PC-9 (cell line): ENCODE results near the gene PLAGL1. TPM values are rescaled to one million over a fixed set of nuclear protein-coding genes. Genes with fewer than 3 reads are reported as not detected.

ENCODE experiments used
- BruUV-seq: library from RNA; stranded (reverse); fragments of 400-500 nt; replicated peaks from 2 replicates; lab custom pipeline; 2021; lab: Mats Ljungman, UMichigan
- CTCF ChIA-PET: fragments of 300-600 bp; sonication (Branson Sonifier 250); formaldehyde crosslinking; loops from one replicate; lab custom pipeline; 2022; ENCODE audit warnings: antibody characterized with exemption; lab: Charles Lee
- POLR2A ChIA-PET: fragments of 300-600 bp; sonication (Branson Sonifier 250); formaldehyde crosslinking; loops from one replicate; lab custom pipeline; 2022; ENCODE audit warnings: antibody characterized with exemption; ENCODE audit not compliant: unreplicated experiment; lab: Charles Lee
- DNase-seq, 2 experiments: peaks; one replicate each; pipeline versions ENCODE4 v3.0.0 to v3.0.0-alpha.2; 2015 to 2022; ENCODE audit warnings: mixed read lengths in 1 of 2
- H2AFZ ChIP-seq: fragments of 200-600 bp; sonication (generic); 2 replicates; pipeline ENCODE4 v1.8.1; 2017; ENCODE audit warnings: antibody characterized with exemption
- H3F3A ChIP-seq: fragments of 200-600 bp; sonication (generic); 2 replicates; pipeline ENCODE4 v1.8.1; 2017; ENCODE audit warnings: antibody characterized with exemption, mild to moderate bottlenecking, low read depth; ENCODE audit not compliant: insufficient read depth
- H3K27ac ChIP-seq: fragments of 200-600 bp; sonication (generic); 2 replicates; pipeline ENCODE4 v1.6.1; 2016; ENCODE audit warnings: mixed run types
- H3K27me3 ChIP-seq: fragments of 200-600 bp; sonication (generic); 2 replicates; pipeline ENCODE4 v1.6.1; 2016; ENCODE audit warnings: low read depth, mixed run types; ENCODE audit not compliant: insufficient read depth
- H3K36me3 ChIP-seq: fragments of 200-600 bp; sonication (generic); 2 replicates; pipeline ENCODE4 v1.6.1; 2016; ENCODE audit warnings: low read depth, mixed run types
- H3K4me1 ChIP-seq: fragments of 200-600 bp; sonication (generic); replicated peaks from 2 replicates; pipeline ENCODE4 v1.6.1; 2016; ENCODE audit warnings: mixed run types; ENCODE audit not compliant: insufficient read depth
- H3K4me2 ChIP-seq: fragments of 200-600 bp; sonication (generic); 2 replicates; pipeline ENCODE4 v1.6.1; 2017; ENCODE audit warnings: mixed run types
- H3K4me3 ChIP-seq: fragments of 200-600 bp; sonication (generic); 2 replicates; pipeline ENCODE4 v1.6.1; 2016; ENCODE audit warnings: mixed run types
- H3K79me2 ChIP-seq: fragments of 200-600 bp; sonication (generic); 2 replicates; pipeline ENCODE4 v1.6.1; 2017; ENCODE audit warnings: low read depth, mixed run types
- H3K9me2 ChIP-seq: fragments of 200-600 bp; sonication (generic); 2 replicates; pipeline ENCODE4 v1.8.1; 2017; ENCODE audit warnings: mild to moderate bottlenecking; ENCODE audit not compliant: insufficient read depth
- H3K9me3 ChIP-seq: fragments of 200-600 bp; sonication (generic); 2 replicates; pipeline ENCODE4 v1.8.1; 2016; ENCODE audit warnings: low read depth; ENCODE audit not compliant: insufficient read depth
- H4K20me1 ChIP-seq: fragments of 200-600 bp; sonication (generic); 2 replicates; pipeline ENCODE4 v1.8.1; 2017; ENCODE audit not compliant: insufficient read depth
- EZH2 ChIP-seq: fragments of 200-600 bp; sonication (generic); IDR thresholded peaks from 2 replicates; pipeline ENCODE4 v1.8.0; 2017; ENCODE audit warnings: antibody characterized with exemption, low read depth
- intact Hi-C: fragments of 100-400 bp; cut with micrococcal nuclease; formaldehyde crosslinking; loops from one replicate; pipeline ENCODE4 v1.10.0; 2022; ENCODE audit not compliant: unreplicated experiment
- total RNA-seq: library from RNA; stranded (reverse); gene quantifications from 2 replicates; pipeline ENCODE4 v1.2.3, GENCODE V29; 2021
- TF ChIP-seq, protein P1 (sequence below): fragments of 200-600 bp; sonication (generic); conservative IDR thresholded peaks from 2 replicates; pipeline ENCODE4 v1.6.1; 2017; ENCODE audit warnings: mixed run types, antibody characterized with exemption, mild to moderate bottlenecking, moderate library complexity

PLAGL1 gene
- total RNA-seq, 1 experiment from 2014 or later: 8.3 TPM

- Histone ChIP-seq H3K79me2 (no peaks in the 10 kb centered on the region), H3K4me2 (no peak overlapping the region), H3K4me1 (no peaks in the 10 kb centered on the region), H3K36me3 (no peaks in the 10 kb centered on the region), H3K4me3 (no peak overlapping the region), H3K9me3 (no peaks in the 10 kb centered on the region), H2AFZ (no peak overlapping the region), H4K20me1 (no peaks in the 10 kb centered on the region), H3K27ac (no peak overlapping the region), H3K9me2 (no peaks in the 10 kb centered on the region), H3F3A (no peaks in the 10 kb centered on the region), H3K27me3 (no peaks in the 10 kb centered on the region)
- intact Hi-C loops: no loop called here
- ChIA-PET CTCF (no interaction called here), POLR2A (no interaction called here)
- BruUV-seq: no TSS peak
- DNase-seq: no peak
- TF ChIP-seq, protein P1, sequence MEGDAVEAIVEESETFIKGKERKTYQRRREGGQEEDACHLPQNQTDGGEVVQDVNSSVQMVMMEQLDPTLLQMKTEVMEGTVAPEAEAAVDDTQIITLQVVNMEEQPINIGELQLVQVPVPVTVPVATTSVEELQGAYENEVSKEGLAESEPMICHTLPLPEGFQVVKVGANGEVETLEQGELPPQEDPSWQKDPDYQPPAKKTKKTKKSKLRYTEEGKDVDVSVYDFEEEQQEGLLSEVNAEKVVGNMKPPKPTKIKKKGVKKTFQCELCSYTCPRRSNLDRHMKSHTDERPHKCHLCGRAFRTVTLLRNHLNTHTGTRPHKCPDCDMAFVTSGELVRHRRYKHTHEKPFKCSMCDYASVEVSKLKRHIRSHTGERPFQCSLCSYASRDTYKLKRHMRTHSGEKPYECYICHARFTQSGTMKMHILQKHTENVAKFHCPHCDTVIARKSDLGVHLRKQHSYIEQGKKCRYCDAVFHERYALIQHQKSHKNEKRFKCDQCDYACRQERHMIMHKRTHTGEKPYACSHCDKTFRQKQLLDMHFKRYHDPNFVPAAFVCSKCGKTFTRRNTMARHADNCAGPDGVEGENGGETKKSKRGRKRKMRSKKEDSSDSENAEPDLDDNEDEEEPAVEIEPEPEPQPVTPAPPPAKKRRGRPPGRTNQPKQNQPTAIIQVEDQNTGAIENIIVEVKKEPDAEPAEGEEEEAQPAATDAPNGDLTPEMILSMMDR: no peak
- TF ChIP-seq EZH2: no peak
Observed at GRCh38 chr6:143953922-143954321, 54.1 kb downstream of the PLAGL1 start.

DNA sequence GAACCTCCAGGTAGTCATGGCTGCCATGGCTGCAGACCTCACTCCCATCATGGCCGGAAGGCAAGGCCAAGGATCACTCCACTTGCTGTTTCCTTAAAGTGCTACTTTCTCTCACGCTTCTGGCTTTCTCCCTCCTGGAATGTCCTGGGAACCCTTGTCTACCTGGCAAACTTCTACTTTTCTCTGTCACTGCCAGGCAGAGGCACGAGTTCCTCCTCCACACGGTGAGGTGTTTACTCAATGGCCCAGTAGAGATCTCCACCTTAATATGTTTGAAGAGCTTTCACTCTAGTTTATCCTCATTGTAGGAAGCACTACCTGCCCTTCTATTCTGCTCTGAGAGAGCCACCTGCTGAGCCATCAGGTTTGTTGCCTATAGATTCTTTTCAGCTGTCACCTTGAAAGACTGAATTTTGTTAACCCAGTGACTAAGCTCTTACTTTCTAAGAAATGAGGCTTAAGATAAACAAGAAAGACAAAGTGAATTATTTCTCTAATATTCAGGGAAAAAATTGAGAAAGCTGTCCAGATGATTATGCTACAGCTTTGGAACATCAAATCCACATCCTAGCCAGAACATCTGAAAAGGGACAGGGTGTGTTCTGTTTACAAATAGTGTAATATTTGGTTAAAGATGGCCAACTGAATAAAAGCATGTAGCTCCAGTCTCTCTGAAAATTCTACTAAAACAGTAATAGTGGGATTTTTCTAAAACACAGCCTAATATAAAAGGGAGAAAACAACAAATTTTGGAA is 54.9 kb downstream of the PLAGL1 start:
- no peaks in the 10 kb centered on the region for H3K27me3 ChIP-seq
- H3K36me3 ChIP-seq: no peaks in the 10 kb centered on the region
- H2AFZ ChIP-seq: no peak overlapping the region
- no peak overlapping the region for H3K4me3 ChIP-seq
- H3K27ac ChIP-seq: no peak overlapping the region
- intact Hi-C loops: no loop called here
- TF ChIP-seq, protein P1: no peak
- TF ChIP-seq EZH2: no peak
- H3K9me3 ChIP-seq: no peaks in the 10 kb centered on the region
- CTCF ChIA-PET: no interaction called here
- BruUV-seq: no TSS peak
- H3K4me2 ChIP-seq: no peak overlapping the region
- DNase-seq: no peak
- H3F3A ChIP-seq: no peaks in the 10 kb centered on the region
- no peaks in the 10 kb centered on the region for H3K4me1 ChIP-seq
- no peaks in the 10 kb centered on the region for H4K20me1 ChIP-seq
- no peaks in the 10 kb centered on the region for H3K9me2 ChIP-seq
- POLR2A ChIA-PET: interaction anchor here (0.6 kb wide), 1 partner anchor 10 kb away, joined by 4 read pairs; no protein-coding TSS in a partner anchor
- no peaks in the 10 kb centered on the region for H3K79me2 ChIP-seq

GRCh38 chr6:143952060-143952778 is 55.8 kb downstream of the PLAGL1 start:
- no peak for DNase-seq
- H3K4me3 ChIP-seq: no peak overlapping the region
- H3K36me3 ChIP-seq: no peaks in the 10 kb centered on the region
- no peak overlapping the region for H3K4me2 ChIP-seq
- H3K9me3 ChIP-seq: no peaks in the 10 kb centered on the region
- H3K27ac ChIP-seq: no peak overlapping the region
- no peak overlapping the region for H2AFZ ChIP-seq
- H4K20me1 ChIP-seq: no peaks in the 10 kb centered on the region
- no peaks in the 10 kb centered on the region for H3K9me2 ChIP-seq
- POLR2A ChIA-PET: no interaction called here
- CTCF ChIA-PET: no interaction called here
- H3K79me2 ChIP-seq: no peaks in the 10 kb centered on the region
- no peak for TF ChIP-seq EZH2
- TF ChIP-seq, protein P1: no peak
- no peaks in the 10 kb centered on the region for H3F3A ChIP-seq
- intact Hi-C loops: no loop called here
- H3K27me3 ChIP-seq: no peaks in the 10 kb centered on the region
- no peaks in the 10 kb centered on the region for H3K4me1 ChIP-seq
- BruUV-seq: no TSS peak
